SK-N-SH (cell line): ENCODE measurements around the gene CEP95. TPM values are rescaled to one million over a fixed set of nuclear protein-coding genes. Genes with fewer than 3 reads are reported as not detected.

Experiments used
- CTCF ChIA-PET: fragments of 300-600, 350-600 bp; formaldehyde crosslinking; extraction: SDS; loops from one replicate; lab custom pipeline; 2021; lab: Yijun Ruan, JAX
- POLR2A ChIA-PET: fragments of 350-600 bp; sonication (Branson Sonifier 250); formaldehyde crosslinking; extraction: SDS; loops from one replicate; lab custom pipeline; 2020; ENCODE audit warnings: antibody characterized with exemption, inconsistent platforms; lab: Yijun Ruan, JAX
- DNase-seq: peaks from one replicate; pipeline ENCODE4 v3.0.0; 2012
- H2AFZ ChIP-seq: fragments of 200-600 bp; sonication (generic); 2 replicates; pipeline ENCODE4 v1.8.1; 2016; ENCODE audit warnings: antibody characterized with exemption, mild to moderate bottlenecking, low read depth
- H3F3A ChIP-seq: fragments of 200-600 bp; sonication (generic); replicated peaks from 2 replicates; pipeline ENCODE3; 2016; ENCODE audit warnings: antibody characterized with exemption, mild to moderate bottlenecking; ENCODE audit not compliant: insufficient read depth
- H3K27ac ChIP-seq, 2 experiments: fragments of 200-500 bp in 1 of 2; fragments of 200-600 bp in 1 of 2; sonication (Bioruptor generic) in 1 of 2; sonication (generic), shearing (Covaris generic) in 1 of 2; 2 replicates each; pipeline versions ENCODE4 v1.5.1 to v1.6.1; 2014 to 2016; ENCODE audit warnings: low read depth in 2 of 2, inconsistent platforms in 1 of 2, low read length in 1 of 2, mild to moderate bottlenecking in 1 of 2, mixed read lengths in 1 of 2
- H3K27me3 ChIP-seq: fragments of 200-600 bp; sonication (generic), shearing (Covaris generic); 2 replicates; pipeline ENCODE4 v1.6.1; 2016; ENCODE audit warnings: mixed run types; ENCODE audit not compliant: insufficient read depth
- H3K36me3 ChIP-seq, 2 experiments: fragments of 200-500 bp in 1 of 2; fragments of 200-600 bp in 1 of 2; sonication (Bioruptor generic) in 1 of 2; sonication (generic) in 1 of 2; replicated peaks in 1 of 2; 2 replicates each; pipeline versions ENCODE3 to v1.5.1; 2014 to 2016; ENCODE audit warnings: low read length in 1 of 2, mild to moderate bottlenecking in 1 of 2; ENCODE audit not compliant: insufficient read depth in 2 of 2, control insufficient read depth in 1 of 2
- H3K4me1 ChIP-seq, 2 experiments: fragments of 200-500 bp in 1 of 2; fragments of 200-600 bp in 1 of 2; sonication (Bioruptor generic) in 1 of 2; sonication (generic), shearing (Covaris generic) in 1 of 2; 2 replicates each; pipeline versions ENCODE4 v1.5.1 to v1.6.1; 2014 to 2016; ENCODE audit warnings: low read depth in 1 of 2, low read length in 1 of 2, mixed run types in 1 of 2; ENCODE audit not compliant: insufficient read depth in 2 of 2, control insufficient read depth in 1 of 2
- H3K4me2 ChIP-seq: fragments of 200-600 bp; sonication (generic), shearing (Covaris generic); 2 replicates; pipeline ENCODE4 v1.6.1; 2017; ENCODE audit warnings: mixed run types
- H3K4me3 ChIP-seq, 2 experiments: fragments of 200-500 bp in 1 of 2; fragments of 200-600 bp in 1 of 2; sonication (Bioruptor generic) in 1 of 2; sonication (generic), shearing (Covaris generic) in 1 of 2; 2 replicates each; pipeline versions ENCODE4 v1.5.1 to v1.8.1; 2014 to 2016; ENCODE audit warnings: low read depth in 2 of 2, inconsistent platforms in 1 of 2, low read length in 1 of 2, mild to moderate bottlenecking in 1 of 2, mixed read lengths in 1 of 2, moderate library complexity in 1 of 2
- H3K79me2 ChIP-seq: fragments of 200-600 bp; sonication (generic); 2 replicates; pipeline ENCODE4 v1.8.1; 2017; ENCODE audit warnings: mild to moderate bottlenecking; ENCODE audit not compliant: insufficient read depth
- H3K9ac ChIP-seq: fragments of 200-600 bp; sonication (generic); 2 replicates; pipeline ENCODE4 v1.6.1; 2017; ENCODE audit warnings: mixed run types
- H3K9me2 ChIP-seq: fragments of 200-600 bp; sonication (generic); 2 replicates; pipeline ENCODE4 v1.6.1; 2017; ENCODE audit warnings: mixed run types
- H3K9me3 ChIP-seq: fragments of 200-600 bp; sonication (generic); 2 replicates; pipeline ENCODE4 v1.6.1; 2017; ENCODE audit warnings: mixed run types, mild to moderate bottlenecking, moderate library complexity
- H4K20me1 ChIP-seq: fragments of 200-600 bp; sonication (generic); 2 replicates; pipeline ENCODE4 v1.6.1; 2017; ENCODE audit warnings: mild to moderate bottlenecking, mixed run types; ENCODE audit not compliant: insufficient read depth
- CTCF ChIP-seq: fragments of 200-600 bp; sonication (generic); IDR thresholded peaks from 2 replicates; pipeline ENCODE4 v1.6.1; 2017; ENCODE audit warnings: antibody characterized with exemption, mild to moderate bottlenecking, moderate library complexity
- ELF1 ChIP-seq: IDR thresholded peaks from 2 replicates; pipeline ENCODE4 v1.4.0; 2012
- EP300 ChIP-seq, 2 experiments: IDR thresholded peaks; 2 replicates each; pipeline versions ENCODE4 v1.4.0 to v1.6.1; 2012; ENCODE audit warnings: borderline replicate concordance in 1 of 2, low read depth in 1 of 2, low read length in 1 of 2
- EZH2phosphoT487 ChIP-seq: fragments of 200-600 bp; sonication (generic); IDR thresholded peaks from 2 replicates; pipeline ENCODE4 v1.6.1; 2017; ENCODE audit warnings: low read depth, mixed run types, mild to moderate bottlenecking, antibody characterized with exemption, moderate library complexity, borderline replicate concordance
- FOSL2 ChIP-seq: IDR thresholded peaks from 2 replicates; pipeline ENCODE4 v1.4.0; 2012; ENCODE audit warnings: low read depth, mild to moderate bottlenecking, moderate library complexity, borderline replicate concordance
- FOXJ3 ChIP-seq: sonication (generic); formaldehyde crosslinking; IDR thresholded peaks from 2 replicates; pipeline ENCODE4 v1.5.1; 2020; ENCODE audit warnings: mild to moderate bottlenecking, missing genetic modification reagents
- FOXM1 ChIP-seq: IDR thresholded peaks from 2 replicates; pipeline ENCODE4 v1.4.0; 2012; ENCODE audit warnings: low read depth, mild to moderate bottlenecking
- GATA2 ChIP-seq: sonication (generic); formaldehyde crosslinking; IDR thresholded peaks from 2 replicates; pipeline ENCODE4 v1.5.0; 2020; ENCODE audit warnings: mild to moderate bottlenecking, missing genetic modification reagents
- MAX ChIP-seq: IDR thresholded peaks from 2 replicates; pipeline ENCODE4 v1.4.0; 2012; ENCODE audit warnings: low read depth
- MXI1 ChIP-seq: IDR thresholded peaks from 2 replicates; pipeline ENCODE4 v1.6.1; 2012; ENCODE audit warnings: mild to moderate bottlenecking, low read depth, low read length, improper control_type of control experiment
- NRF1 ChIP-seq: IDR thresholded peaks from 2 replicates; pipeline ENCODE4 v1.6.1; 2012; ENCODE audit warnings: low read depth, mild to moderate bottlenecking, low read length
- RFX5 ChIP-seq: IDR thresholded peaks from 2 replicates; pipeline ENCODE4 v1.6.1; 2012; ENCODE audit warnings: mild to moderate bottlenecking, improper control_type of control experiment, low read length
- RXRA ChIP-seq: IDR thresholded peaks from 2 replicates; pipeline ENCODE4 v1.4.0; 2012; ENCODE audit warnings: low read depth, mild to moderate bottlenecking, borderline replicate concordance
- USF2 ChIP-seq: fragments of 150-350 bp; IDR thresholded peaks from 2 replicates; pipeline ENCODE4 v1.6.1; 2017; ENCODE audit warnings: antibody characterized with exemption, low read length, low read depth, borderline replicate concordance
- YY1 ChIP-seq: IDR thresholded peaks from 2 replicates; pipeline ENCODE4 v1.4.0; 2012; ENCODE audit warnings: low read depth, mild to moderate bottlenecking
- WGBS: methylation state at CpG from one replicate; pipeline ENCODE4 v1.1.6; 2017; ENCODE audit warnings: low lambda C conversion rate; 5-methylcytosine and 5-hydroxymethylcytosine counted together
- polyA plus RNA-seq, 3 experiments: library from polyadenylated mRNA; depleted of rRNA; stranded (reverse); fragments of >200 nt; gene quantifications; 2 replicates each; pipeline ENCODE4 v1.2.3, GENCODE V29; 2012
- TF ChIP-seq, protein P1 (sequence below): fragments of 150-350 bp; IDR thresholded peaks from 2 replicates; pipeline ENCODE4 v1.6.1; 2016; ENCODE audit warnings: mild to moderate bottlenecking, low read depth, low read length
- TF ChIP-seq, protein P2 (sequence below): IDR thresholded peaks from 2 replicates; pipeline ENCODE4 v1.4.0; 2012; ENCODE audit warnings: low read depth, borderline replicate concordance

Gene CEP95
- polyA plus RNA-seq, 1 of the 3 experiments (the other 2 are of a cell fraction), result 30.8 TPM

GRCh38 chr17:64503821-64504768, 2.7 kb upstream of the CEP95 start:
- no peaks in the 10 kb centered on the region for H3K9me2 ChIP-seq
- WGBS, result 29% methylated on average over 7 of the region's 7 CpGs
- TF ChIP-seq, protein P1, sequence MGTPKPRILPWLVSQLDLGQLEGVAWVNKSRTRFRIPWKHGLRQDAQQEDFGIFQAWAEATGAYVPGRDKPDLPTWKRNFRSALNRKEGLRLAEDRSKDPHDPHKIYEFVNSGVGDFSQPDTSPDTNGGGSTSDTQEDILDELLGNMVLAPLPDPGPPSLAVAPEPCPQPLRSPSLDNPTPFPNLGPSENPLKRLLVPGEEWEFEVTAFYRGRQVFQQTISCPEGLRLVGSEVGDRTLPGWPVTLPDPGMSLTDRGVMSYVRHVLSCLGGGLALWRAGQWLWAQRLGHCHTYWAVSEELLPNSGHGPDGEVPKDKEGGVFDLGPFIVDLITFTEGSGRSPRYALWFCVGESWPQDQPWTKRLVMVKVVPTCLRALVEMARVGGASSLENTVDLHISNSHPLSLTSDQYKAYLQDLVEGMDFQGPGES, result no peak
- TF ChIP-seq MXI1 (no peak), FOXJ3 (no peak), CTCF (no peak), MAX (no peak), GATA2 (no peak), EP300 (IDR thresholded peaks at IDR 0.05; ENCODE audit: borderline replicate concordance in 1 of 2, low read depth in 1 of 2, low read length in 1 of 2) (no peak), RFX5 (no peak), FOXM1 (no peak), ELF1 (no peak), FOSL2 (no peak), USF2 (no peak), RXRA (no peak), EZH2phosphoT487 (no peak), YY1 (no peak), NRF1 (no peak)
- TF ChIP-seq, protein P2, sequence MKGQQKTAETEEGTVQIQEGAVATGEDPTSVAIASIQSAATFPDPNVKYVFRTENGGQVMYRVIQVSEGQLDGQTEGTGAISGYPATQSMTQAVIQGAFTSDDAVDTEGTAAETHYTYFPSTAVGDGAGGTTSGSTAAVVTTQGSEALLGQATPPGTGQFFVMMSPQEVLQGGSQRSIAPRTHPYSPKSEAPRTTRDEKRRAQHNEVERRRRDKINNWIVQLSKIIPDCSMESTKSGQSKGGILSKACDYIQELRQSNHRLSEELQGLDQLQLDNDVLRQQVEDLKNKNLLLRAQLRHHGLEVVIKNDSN, result no peak
- H3K27me3 ChIP-seq, result no peaks in the 10 kb centered on the region
- POLR2A ChIA-PET, result interaction anchor here (1.5 to 4.1 kb wide), 4 partner anchors 8 to 158 kb away, joined by 7 to 140 read pairs (median 12); partner anchors contain the start of genes POLG2 and SMURF2
- peaks cover 68% of the 10 kb centered on the region for H3F3A ChIP-seq
- H2AFZ ChIP-seq, result no peak overlapping the region
- peak overlapping the region; percentile 100 for H3K9ac ChIP-seq
- peak overlapping the region; percentile 74 to 96 for H3K4me3 ChIP-seq
- no peak for DNase-seq
- H3K27ac ChIP-seq, result peak overlapping the region; percentile 3 to 98
- H3K4me2 ChIP-seq, result peak overlapping the region; percentile 86
- H3K79me2 ChIP-seq, result peaks cover 92% of the 10 kb centered on the region
- peaks cover 66 to 70% of the 10 kb centered on the region in 2 experiments for H3K36me3 ChIP-seq
- H4K20me1 ChIP-seq, result peaks cover 81% of the 10 kb centered on the region
- peaks cover 27 to 45% of the 10 kb centered on the region in 2 experiments for H3K4me1 ChIP-seq
- H3K9me3 ChIP-seq, result no peaks in the 10 kb centered on the region
- CTCF ChIA-PET, result interaction anchor here (0.7 to 13.6 kb wide), 6 partner anchors 7 to 145 kb away, joined by 3 to 122 read pairs (median 31); partner anchors contain the start of gene POLG2
